Fibroblast of pulmonary artery (primary cell): ENCODE measurements around the gene EXOSC2.

Experiments
- DNase-seq: peaks from one replicate; pipeline ENCODE4 v3.0.0-alpha.2; 2010; ENCODE audit warnings: low read depth
- H3K4me3 ChIP-seq: replicated peaks from 2 replicates; pipeline ENCODE4 v1.5.1; 2011; ENCODE audit warnings: low read depth, mild to moderate bottlenecking, control low read depth, low read length, moderate library complexity
- CTCF ChIP-seq: IDR thresholded peaks from 2 replicates; pipeline ENCODE4 v1.5.1; 2011; ENCODE audit warnings: mild to moderate bottlenecking, control low read depth, low read length, inconsistent platforms; ENCODE audit errors: missing control alignments

Gene EXOSC2

GRCh38 chr9:130696996-130697395 is 3.4 kb downstream of the EXOSC2 start:
- DNase-seq = no peak
- TF ChIP-seq CTCF = no peak
- H3K4me3 ChIP-seq = no peak overlapping the region

GRCh38 chr9:130698514-130698913 is 4.9 kb downstream of the EXOSC2 start:
- H3K4me3 ChIP-seq = no peak overlapping the region
- DNase-seq = peak; percentile 37
- no peak for TF ChIP-seq CTCF

- no peak overlapping the region for H3K4me3 ChIP-seq
- no peak for TF ChIP-seq CTCF
- DNase-seq = no peak
Observed at GRCh38 chr9:130699047-130699446, 5.5 kb downstream of the EXOSC2 start.

- no peak for TF ChIP-seq CTCF
- peak; percentile 90 for DNase-seq
- H3K4me3 ChIP-seq = no peak overlapping the region
Observed at GRCh38 chr9:130701059-130702022, 7.8 kb downstream of the EXOSC2 start.

GRCh38 chr9:130703501-130703900 is 9.9 kb downstream of the EXOSC2 start:
- TF ChIP-seq CTCF = no peak

GRCh38 chr9:130707225-130707976 is 13.8 kb downstream of the EXOSC2 start:
- TF ChIP-seq CTCF = peak; percentile 65
- H3K4me3 ChIP-seq = no peak overlapping the region
- peak; percentile 81 for DNase-seq

More at GRCh38 chr9:130703501-130703900, 9.9 kb downstream of the EXOSC2 start:
- no peak for DNase-seq
- H3K4me3 ChIP-seq = no peak overlapping the region
